Stimulated activated CD4-positive, alpha-beta T cell treated with anti-CD3 and anti-CD28 coated beads, TNF-alpha, amount 100 ng/mL, for 1 hour (primary cell): ENCODE results near the gene RANBP3.

Experiments used
- DNase-seq, 3 donors: peaks; one replicate each; pipeline ENCODE4 v3.0.0-alpha.2; 2020; ENCODE audit warnings: low read depth in 3 of 3, low spot score in 1 of 3

The RANBP3 gene

DNA sequence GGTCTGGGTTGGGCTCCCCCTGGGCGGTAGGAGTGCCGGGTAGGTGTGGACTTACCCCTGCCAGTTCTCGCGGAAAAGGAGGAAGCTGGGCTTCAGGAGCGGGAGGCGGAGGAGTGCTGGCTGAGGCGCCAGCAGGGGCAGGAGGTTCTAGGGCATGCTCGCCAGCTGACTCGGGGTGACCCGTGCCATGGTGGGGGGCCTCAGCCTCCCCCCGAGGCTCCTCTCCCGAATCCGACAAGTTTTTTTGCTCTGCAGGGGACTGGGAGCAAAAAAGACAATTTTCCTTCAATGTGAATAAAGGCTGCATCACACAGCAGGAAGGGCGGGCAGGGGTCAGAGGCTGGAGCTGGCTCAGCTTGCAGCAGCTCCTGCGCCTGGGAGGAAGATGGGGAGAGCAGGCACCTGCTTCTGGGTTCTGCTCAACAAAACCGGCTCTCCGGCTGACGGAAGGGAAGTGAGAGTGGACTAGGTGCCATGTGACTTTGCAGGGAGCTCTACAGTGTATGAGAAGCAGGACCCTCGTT is 26.5 kb downstream of the RANBP3 start:
- DNase-seq = no peak

- DNase-seq = no peak
Observed at GRCh38 chr19:5950741-5951140, 27.2 kb downstream of the RANBP3 start.

DNA sequence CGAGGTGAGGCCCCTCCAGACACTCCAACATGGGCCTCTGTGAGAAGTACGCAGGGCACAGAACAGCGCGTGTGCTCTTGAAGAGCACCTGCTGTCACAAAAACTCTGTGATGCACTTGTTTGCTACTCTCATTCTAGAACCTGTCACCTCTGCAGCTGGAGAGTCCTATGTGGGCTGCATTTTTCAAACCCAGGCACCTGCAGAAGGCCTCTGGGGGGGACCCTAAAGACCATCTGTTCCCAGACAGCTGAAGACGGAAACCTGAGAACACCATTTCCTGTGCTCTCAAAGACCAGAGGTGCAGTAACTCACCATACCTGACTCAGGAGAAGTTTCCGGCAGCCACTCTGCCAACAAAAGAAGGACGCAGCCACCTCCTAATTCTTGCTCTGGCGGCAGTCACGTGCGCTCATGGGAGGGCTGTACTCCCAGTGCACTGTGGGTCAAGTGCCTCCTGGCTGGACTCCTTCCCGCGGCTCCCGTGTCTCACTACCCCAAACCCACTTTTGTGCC is 28.1 kb downstream of the RANBP3 start:
- DNase-seq = peak in 1 of 3 donors; percentile 22

DNA sequence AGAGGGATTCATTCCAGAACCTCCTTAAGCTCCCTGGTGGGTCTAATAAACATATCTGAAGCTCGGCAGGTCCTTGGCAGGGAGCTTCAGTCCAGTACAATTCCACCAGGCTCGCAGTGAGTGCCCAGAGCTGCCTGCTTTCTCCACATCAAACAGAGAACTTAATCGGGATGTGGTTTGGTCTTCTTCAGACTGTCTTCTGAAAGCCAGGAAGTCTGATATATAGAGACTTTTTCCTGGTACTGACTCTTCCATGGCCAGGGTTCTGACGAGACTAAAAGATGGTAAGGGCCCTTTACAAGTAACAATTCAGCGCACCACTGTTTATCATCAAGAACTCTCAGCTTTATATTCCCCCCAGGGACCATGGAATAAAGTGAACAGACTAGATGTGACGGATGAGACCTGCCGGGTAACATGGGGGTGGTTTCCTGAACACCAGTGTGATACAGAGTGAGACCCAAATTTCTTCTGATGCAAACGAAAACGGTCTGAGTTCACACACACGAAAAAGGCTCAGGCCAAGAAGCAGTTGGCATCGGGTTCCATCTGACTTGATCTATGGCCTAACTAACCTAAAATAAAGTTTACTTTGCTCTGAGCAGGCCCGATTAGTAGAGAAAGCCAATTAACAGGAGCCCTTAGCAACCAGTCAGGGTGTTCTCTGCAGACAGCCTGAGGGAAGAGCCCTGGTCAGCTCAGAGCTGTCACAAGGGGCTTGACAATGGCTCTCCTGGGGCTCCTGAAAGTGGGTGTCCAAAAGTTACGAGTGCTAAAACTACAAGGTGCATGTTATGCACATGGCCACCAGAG is 29.0 kb downstream of the RANBP3 start:
- no peak for DNase-seq

DNA sequence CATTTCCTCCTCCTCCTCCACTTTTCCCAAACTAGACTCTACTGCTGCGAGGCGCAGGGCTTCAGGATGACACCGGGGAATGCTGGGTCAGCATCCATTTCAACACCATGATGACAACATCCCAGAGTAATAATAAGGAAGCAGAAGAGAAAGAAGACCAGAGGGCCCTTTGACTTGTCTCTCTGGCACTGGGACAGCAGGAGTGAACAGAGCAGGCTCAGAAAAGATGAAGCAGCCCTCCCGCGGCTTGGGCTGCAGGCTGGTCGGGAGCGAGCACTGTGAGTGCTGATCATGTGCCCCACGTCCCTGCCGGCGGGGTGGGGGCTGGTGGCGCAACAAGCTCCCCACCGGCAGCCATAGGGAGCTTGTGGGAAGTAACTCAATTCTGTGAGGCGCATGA is 30.5 kb downstream of the RANBP3 start:
- DNase-seq = no peak

DNA sequence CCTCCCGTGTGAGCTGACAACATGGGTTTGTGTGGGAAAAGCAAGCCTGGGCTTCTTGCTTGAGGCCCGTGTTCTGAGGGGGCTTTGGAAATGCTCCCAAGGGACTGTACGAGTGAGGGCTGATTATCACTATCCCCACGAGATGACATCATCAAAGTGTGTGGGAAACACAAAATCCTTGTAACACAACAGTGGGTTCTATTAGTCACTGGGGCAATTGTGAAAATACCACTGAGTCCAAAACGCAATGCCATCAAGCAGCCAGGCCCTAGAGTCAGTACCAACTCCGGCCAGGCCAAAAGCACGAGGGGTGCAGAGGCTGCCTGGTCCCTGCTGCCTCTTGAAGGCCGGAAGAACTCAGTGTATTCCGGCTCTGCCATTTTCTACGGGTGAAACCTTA is 34.3 kb downstream of the RANBP3 start:
- DNase-seq = no peak

GRCh38 chr19:5943045-5943444 is 34.9 kb downstream of the RANBP3 start:
- DNase-seq = no peak

GRCh38 chr19:5941673-5942072 is 36.3 kb downstream of the RANBP3 start:
- no peak for DNase-seq

DNA sequence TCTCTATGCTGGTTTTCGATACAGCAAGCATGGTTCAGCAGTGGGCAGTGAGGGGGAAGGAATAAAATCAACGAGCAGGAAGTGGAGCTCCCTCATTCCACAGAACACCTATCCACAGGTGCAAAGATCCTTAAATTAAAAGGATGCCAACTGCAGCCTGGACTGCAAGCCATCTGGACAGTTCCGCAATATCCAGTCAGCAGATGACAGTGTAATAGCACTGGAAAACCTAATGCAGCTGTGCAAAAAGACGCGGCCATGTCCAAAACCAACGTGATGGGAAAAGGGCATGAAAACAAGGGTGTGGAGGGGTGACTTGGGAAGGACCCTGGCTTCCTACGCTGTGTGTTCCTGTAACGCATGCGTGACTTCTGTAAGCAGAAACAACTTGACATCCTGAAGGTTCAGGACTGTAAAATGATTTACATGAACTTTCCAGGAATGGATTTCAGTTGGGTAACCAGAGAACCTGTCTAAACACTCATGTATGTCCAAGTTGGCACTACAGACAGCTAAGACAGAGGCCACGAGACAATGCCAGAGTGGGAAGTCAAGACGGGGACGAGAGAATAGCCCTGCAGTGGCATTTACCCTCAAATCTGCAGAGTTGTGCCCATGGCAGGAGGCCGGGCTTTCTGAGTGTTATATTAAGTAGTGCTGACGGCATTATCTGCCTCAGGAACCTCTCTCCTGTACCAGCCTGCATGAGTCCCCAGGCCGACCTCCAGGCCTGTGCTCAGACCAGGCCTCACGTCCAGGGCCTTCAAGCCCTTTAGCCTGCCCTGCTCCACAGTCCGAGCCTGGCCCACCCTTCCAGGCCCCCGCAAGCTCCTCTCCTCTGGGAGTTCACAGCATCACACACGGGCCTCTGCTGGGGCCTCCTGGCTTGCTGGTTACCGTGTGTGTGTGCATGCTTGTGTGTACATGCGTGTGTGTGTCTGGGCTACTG is 37.4 kb downstream of the RANBP3 start:
- DNase-seq = no peak

DNA sequence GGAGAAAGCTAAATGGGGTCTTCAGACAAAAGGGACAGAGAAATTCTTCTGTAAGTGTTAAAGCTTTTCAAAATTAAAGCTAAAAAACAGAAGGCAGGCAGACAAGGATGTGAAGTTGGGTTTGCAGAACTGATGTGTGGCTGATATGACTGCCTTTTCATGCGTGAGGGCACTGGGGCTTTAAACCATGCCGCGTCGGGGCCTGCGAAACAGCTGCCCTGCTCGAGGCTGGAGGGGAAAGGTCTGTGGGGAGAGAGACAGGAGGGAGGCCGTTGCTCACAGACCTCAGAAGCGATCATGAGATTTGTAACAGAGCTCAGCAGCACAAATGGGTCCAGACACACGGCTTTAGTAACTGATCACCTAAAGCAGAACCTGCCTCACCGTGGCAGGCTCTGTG is 40.4 kb downstream of the RANBP3 start:
- no peak for DNase-seq

DNA sequence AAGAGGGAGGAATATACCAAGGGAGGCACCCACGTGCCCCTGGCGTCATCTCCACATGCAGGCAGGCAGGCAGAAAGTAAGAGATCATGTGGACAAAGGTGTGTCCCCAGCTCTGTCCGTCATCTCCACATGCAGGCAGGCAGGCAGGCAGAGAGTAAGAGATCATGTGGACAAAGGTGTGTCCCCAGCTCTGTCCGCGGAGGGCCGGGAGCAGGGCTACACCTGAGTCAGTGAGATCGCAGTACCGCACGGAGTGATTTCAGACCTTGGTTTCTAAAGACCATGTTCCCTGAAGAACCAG is 41.7 kb downstream of the RANBP3 start:
- no peak for DNase-seq

GRCh38 chr19:5935473-5936291 is 42.3 kb downstream of the RANBP3 start:
- no peak for DNase-seq

DNA sequence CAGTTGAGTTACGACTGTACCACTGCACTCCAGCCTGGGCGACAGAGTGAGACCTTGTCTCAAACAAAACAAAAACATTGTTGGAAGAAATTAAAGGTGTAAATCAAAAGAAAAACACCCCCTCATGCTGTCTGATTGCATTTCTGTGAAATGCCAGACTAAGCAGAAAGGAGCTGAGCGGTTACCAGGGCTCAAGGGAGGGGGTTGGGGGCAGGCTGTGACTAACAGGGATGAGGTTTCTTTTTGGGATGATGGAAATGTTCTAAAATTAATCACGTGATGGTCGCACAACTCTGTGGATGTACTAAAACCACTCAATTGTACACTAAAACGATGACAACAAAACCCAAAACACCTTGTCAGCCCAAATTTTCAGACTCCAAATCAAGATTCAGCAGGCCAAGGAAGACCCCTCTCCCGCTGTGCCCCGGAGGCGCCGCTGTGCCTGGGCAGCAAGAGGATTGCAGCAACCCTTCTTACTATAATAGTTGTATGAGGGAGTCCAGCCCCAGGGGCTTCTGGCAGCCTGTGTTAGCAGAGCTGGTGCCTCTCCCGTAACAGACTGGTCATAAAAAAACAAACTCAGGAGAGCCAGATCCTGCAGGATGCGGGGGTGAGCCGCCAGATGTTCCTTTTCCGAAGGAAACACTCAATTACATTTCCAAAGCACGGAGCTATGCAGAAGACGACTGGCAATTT is 43.0 kb downstream of the RANBP3 start:
- DNase-seq = no peak

- DNase-seq = no peak
Observed at GRCh38 chr19:5934069-5934401, 43.9 kb downstream of the RANBP3 start.

DNA sequence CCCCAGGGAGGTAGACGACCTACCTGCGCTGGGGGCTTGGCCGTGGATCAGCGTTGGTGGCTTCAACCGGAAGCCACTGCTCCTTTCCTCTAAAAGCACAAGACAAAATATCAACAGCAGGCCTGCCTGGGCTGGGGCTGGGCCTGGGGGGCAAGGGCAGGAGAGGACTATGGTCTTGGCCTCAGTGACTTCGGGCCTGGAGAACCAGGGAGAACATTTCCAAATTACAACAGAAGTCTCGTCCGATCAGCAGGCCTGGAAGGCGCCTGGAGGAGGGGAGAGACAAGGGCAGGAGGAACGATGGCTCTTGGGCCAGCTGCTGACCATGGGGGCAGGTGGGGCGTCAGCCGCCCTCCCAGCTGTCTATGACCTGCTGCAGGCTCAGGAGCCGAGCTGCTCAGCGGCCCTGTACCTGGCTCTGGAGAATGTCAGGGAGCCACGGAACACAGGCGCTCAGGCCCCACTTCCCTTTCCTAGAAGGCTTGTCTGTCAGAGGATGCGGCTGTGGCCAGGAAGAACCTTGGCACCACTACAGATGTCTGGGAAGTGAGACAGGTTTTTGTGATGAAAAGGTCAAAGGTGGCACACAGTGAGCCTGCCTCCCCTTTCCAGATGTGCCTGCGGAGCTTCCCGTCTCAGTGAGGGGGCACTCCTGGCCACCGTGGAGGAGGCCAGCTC is 44.4 kb downstream of the RANBP3 start:
- no peak for DNase-seq

GRCh38 chr19:5932609-5933262 is 45.2 kb downstream of the RANBP3 start:
- DNase-seq = no peak

GRCh38 chr19:5932146-5932545 is 45.8 kb downstream of the RANBP3 start:
- no peak for DNase-seq

DNA sequence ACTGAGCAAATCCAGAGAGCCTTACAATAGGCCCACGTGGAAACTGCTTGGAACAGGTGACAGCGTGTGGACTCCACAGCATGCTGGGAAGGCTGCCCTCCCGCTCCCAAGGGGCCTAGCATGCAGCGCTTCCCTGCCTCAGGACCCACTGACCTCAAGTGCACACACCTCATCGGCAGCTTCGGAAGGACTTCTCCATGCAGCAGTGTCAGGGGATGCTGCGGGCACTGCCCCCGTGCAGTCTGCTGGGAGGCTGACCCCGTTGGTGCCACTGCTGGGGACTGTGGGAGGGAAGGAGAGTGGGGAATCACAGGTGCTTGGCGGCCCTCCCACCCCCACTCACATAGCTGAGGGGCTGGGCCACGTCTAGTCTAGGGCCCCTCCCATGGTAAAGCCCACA is 46.7 kb downstream of the RANBP3 start:
- no peak for DNase-seq

GRCh38 chr19:5929625-5930024 is 48.3 kb downstream of the RANBP3 start:
- DNase-seq = no peak

DNA sequence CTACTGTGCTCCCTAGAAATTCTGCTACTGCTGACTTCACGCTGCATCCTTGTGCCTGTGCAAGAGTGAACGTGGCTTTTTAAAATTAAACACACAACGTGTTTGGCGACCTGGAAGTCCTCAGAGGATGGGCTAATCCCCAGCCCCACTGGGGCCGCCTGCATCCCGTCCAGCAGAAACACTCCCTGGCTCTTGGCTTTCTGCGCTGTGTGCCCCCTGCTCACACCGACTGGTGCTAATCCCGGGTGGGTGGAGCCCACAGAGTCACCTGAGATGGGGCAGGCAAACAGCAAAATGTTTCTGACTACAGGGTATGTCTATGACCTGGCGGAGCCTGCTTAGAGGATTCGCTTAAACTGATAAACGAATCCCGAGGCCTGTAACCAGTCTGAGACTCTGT is 48.8 kb downstream of the RANBP3 start:
- no peak for DNase-seq
